Measurements from ENCODE around the gene TFAP2E. TPM values are rescaled to one million over a fixed set of nuclear protein-coding genes. Genes with fewer than 3 reads are reported as not detected.

The TFAP2E gene
- total RNA-seq, 1 experiment from 2014 or later: 6.1 TPM

- Histone ChIP-seq H4K20me1 (ENCODE audit: insufficient read depth) (peaks cover 15% of the 10 kb centered on the region; the same call in 1 of the 2 replicates), H2AFZ (ENCODE audit: low read depth, low read length, poor library complexity, severe bottlenecking) (no peak overlapping the region), H3K9ac (ENCODE audit: low read length) (no peak overlapping the region), H3K4me1 (ENCODE audit: control insufficient read depth in 1 of 2, insufficient read depth in 2 of 2, low read length in 2 of 2) (no peaks in the 10 kb centered on the region), H3K27ac (ENCODE audit: low read depth, low read length) (no peak overlapping the region), H3K4me2 (ENCODE audit: low read length) (no peak overlapping the region), H3K36me3 (ENCODE audit: control insufficient read depth in 1 of 2, insufficient read depth in 2 of 2, low read length in 2 of 2) (peaks cover 12 to 31% of the 10 kb centered on the region in 2 experiments; a peak in 3 of 4 replicates), H3K9me3 (ENCODE audit: control insufficient read depth in 1 of 2, insufficient read depth in 1 of 2, low read depth in 1 of 2, low read length in 2 of 2) (no peaks in the 10 kb centered on the region), H3K9me2 (ENCODE audit: insufficient read depth) (no peaks in the 10 kb centered on the region), H3K4me3 (replicated peaks in 1 of 2; ENCODE audit: low read depth in 1 of 2, low read length in 2 of 2) (no peak overlapping the region), H3K79me2 (ENCODE audit: insufficient read depth, low read length) (peaks cover 99% of the 10 kb centered on the region), H3K27me3 (ENCODE audit: insufficient read depth, low read length) (no peaks in the 10 kb centered on the region)
- DNase-seq (ENCODE audit: low read depth, low spot score): no peak
- POLR2A ChIA-PET: no interaction called here
- intact Hi-C loops (cut with micrococcal nuclease): no loop called here
- no TSS peak for BruUV-seq (replicated peaks)
- CTCF ChIA-PET: no interaction called here
- TF ChIP-seq EZH2phosphoT487 (IDR thresholded peaks at IDR 0.05; ENCODE audit: borderline replicate concordance) (no peak), MAX (IDR thresholded peaks at IDR 0.05) (no peak), ELF1 (IDR thresholded peaks at IDR 0.05; ENCODE audit: borderline replicate concordance, low read depth) (no peak), SRF (IDR thresholded peaks at IDR 0.05; ENCODE audit: low read depth) (no peak)
- RAD21 ChIA-PET (ENCODE audit: low non-redundant PET in 1 of 2, low total read pairs in 2 of 2, uncharacterized antibody in 2 of 2, unreplicated experiment in 2 of 2): no interaction called here
- ATAC-seq: no peak
These were observed 42.3 kb downstream of the TFAP2E start for GRCh38 chr1:35615440-35615839.

- no peaks in the 10 kb centered on the region for H3K27me3 ChIP-seq (ENCODE audit: insufficient read depth, low read length)
- peaks cover 24 to 32% of the 10 kb centered on the region in 2 experiments; a peak in 3 of 4 replicates for H3K36me3 ChIP-seq (ENCODE audit: control insufficient read depth in 1 of 2, insufficient read depth in 2 of 2, low read length in 2 of 2)
- peaks cover 25% of the 10 kb centered on the region; the same call in 1 of the 2 replicates for H4K20me1 ChIP-seq (ENCODE audit: insufficient read depth)
- H3K9me2 ChIP-seq (ENCODE audit: insufficient read depth): no peaks in the 10 kb centered on the region
- intact Hi-C loops (cut with micrococcal nuclease): no loop called here
- ChIA-PET RAD21 (ENCODE audit: low non-redundant PET in 1 of 2, low total read pairs in 2 of 2, uncharacterized antibody in 2 of 2, unreplicated experiment in 2 of 2) (no interaction called here), CTCF (no interaction called here), POLR2A (no interaction called here)
- H3K79me2 ChIP-seq (ENCODE audit: insufficient read depth, low read length): peaks cover 99% of the 10 kb centered on the region
- TF ChIP-seq ZNF274 (IDR thresholded peaks at IDR 0.05; ENCODE audit: low read depth, low read length) (no peak), ZFX (IDR thresholded peaks at IDR 0.05) (no peak), YY1 (IDR thresholded peaks at IDR 0.05; ENCODE audit: extremely low read depth, insufficient replicate concordance, low read depth, low read length) (no peak), POLR2A (IDR thresholded peaks at IDR 0.05; ENCODE audit: borderline replicate concordance, extremely low read depth, insufficient read depth, insufficient read length) (no peak), JUND (IDR thresholded peaks at IDR 0.05) (no peak), ELF1 (IDR thresholded peaks at IDR 0.05; ENCODE audit: borderline replicate concordance, low read depth) (no peak), CEBPB (IDR thresholded peaks at IDR 0.05; ENCODE audit: low read depth) (no peak), FOSL1 (IDR thresholded peaks at IDR 0.05; ENCODE audit: low read depth) (no peak), EGR1 (IDR thresholded peaks at IDR 0.05; ENCODE audit: low read depth) (no peak), ATF3 (IDR thresholded peaks at IDR 0.05) (no peak), MAX (IDR thresholded peaks at IDR 0.05) (no peak), SP1 (IDR thresholded peaks at IDR 0.05; ENCODE audit: low read depth) (no peak), CTCF (IDR thresholded peaks at IDR 0.05 in 2 of 3, conservative IDR thresholded peaks at IDR 0.05 in 1 of 3; ENCODE audit: borderline replicate concordance in 1 of 3, insufficient read depth in 1 of 3, low read depth in 2 of 3, low read length in 2 of 3) (no peak), POLR2AphosphoS5 (IDR thresholded peaks at IDR 0.05; ENCODE audit: low read depth, low read length) (no peak)
- H3K9ac ChIP-seq (ENCODE audit: low read length): no peak overlapping the region
- no peak overlapping the region for H3K27ac ChIP-seq (ENCODE audit: low read depth, low read length)
- no peaks in the 10 kb centered on the region for H3K4me1 ChIP-seq (ENCODE audit: control insufficient read depth in 1 of 2, insufficient read depth in 2 of 2, low read length in 2 of 2)
- no TSS peak for BruUV-seq (replicated peaks)
- DNase-seq (ENCODE audit: low read depth, low spot score) (no peak), ATAC-seq (no peak)
- H3K9me3 ChIP-seq (ENCODE audit: control insufficient read depth in 1 of 2, insufficient read depth in 1 of 2, low read depth in 1 of 2, low read length in 2 of 2): no peaks in the 10 kb centered on the region
- no peak overlapping the region for H2AFZ ChIP-seq (ENCODE audit: low read depth, low read length, poor library complexity, severe bottlenecking)
- no peak overlapping the region for H3K4me3 ChIP-seq (replicated peaks in 1 of 2; ENCODE audit: low read depth in 1 of 2, low read length in 2 of 2)
- H3K4me2 ChIP-seq (ENCODE audit: low read length): no peak overlapping the region
These were observed 46.4 kb downstream of the TFAP2E start for GRCh38 chr1:35619237-35620121.

Data from HCT116 (cell line).